SK-N-SH (cell line): ENCODE data around the gene ELMO1. TPM values are rescaled to one million over a fixed set of nuclear protein-coding genes. Genes with fewer than 3 reads are reported as not detected.

Experiments used
- CTCF ChIA-PET: fragments of 300-600, 350-600 bp; formaldehyde crosslinking; extraction: SDS; loops from one replicate; lab custom pipeline; 2021; lab: Yijun Ruan, JAX
- POLR2A ChIA-PET: fragments of 350-600 bp; sonication (Branson Sonifier 250); formaldehyde crosslinking; extraction: SDS; loops from one replicate; lab custom pipeline; 2020; ENCODE audit warnings: antibody characterized with exemption, inconsistent platforms; lab: Yijun Ruan, JAX
- DNase-seq: peaks from one replicate; pipeline ENCODE4 v3.0.0; 2012
- H2AFZ ChIP-seq: fragments of 200-600 bp; sonication (generic); 2 replicates; pipeline ENCODE4 v1.8.1; 2016; ENCODE audit warnings: antibody characterized with exemption, mild to moderate bottlenecking, low read depth
- H3F3A ChIP-seq: fragments of 200-600 bp; sonication (generic); replicated peaks from 2 replicates; pipeline ENCODE3; 2016; ENCODE audit warnings: antibody characterized with exemption, mild to moderate bottlenecking; ENCODE audit not compliant: insufficient read depth
- H3K27ac ChIP-seq, 2 experiments: fragments of 200-500 bp in 1 of 2; fragments of 200-600 bp in 1 of 2; sonication (Bioruptor generic) in 1 of 2; sonication (generic), shearing (Covaris generic) in 1 of 2; 2 replicates each; pipeline versions ENCODE4 v1.5.1 to v1.6.1; 2014 to 2016; ENCODE audit warnings: low read depth in 2 of 2, inconsistent platforms in 1 of 2, low read length in 1 of 2, mild to moderate bottlenecking in 1 of 2, mixed read lengths in 1 of 2
- H3K27me3 ChIP-seq: fragments of 200-600 bp; sonication (generic), shearing (Covaris generic); 2 replicates; pipeline ENCODE4 v1.6.1; 2016; ENCODE audit warnings: mixed run types; ENCODE audit not compliant: insufficient read depth
- H3K36me3 ChIP-seq, 2 experiments: fragments of 200-500 bp in 1 of 2; fragments of 200-600 bp in 1 of 2; sonication (Bioruptor generic) in 1 of 2; sonication (generic) in 1 of 2; replicated peaks in 1 of 2; 2 replicates each; pipeline versions ENCODE3 to v1.5.1; 2014 to 2016; ENCODE audit warnings: low read length in 1 of 2, mild to moderate bottlenecking in 1 of 2; ENCODE audit not compliant: insufficient read depth in 2 of 2, control insufficient read depth in 1 of 2
- H3K4me1 ChIP-seq, 2 experiments: fragments of 200-500 bp in 1 of 2; fragments of 200-600 bp in 1 of 2; sonication (Bioruptor generic) in 1 of 2; sonication (generic), shearing (Covaris generic) in 1 of 2; 2 replicates each; pipeline versions ENCODE4 v1.5.1 to v1.6.1; 2014 to 2016; ENCODE audit warnings: low read depth in 1 of 2, low read length in 1 of 2, mixed run types in 1 of 2; ENCODE audit not compliant: insufficient read depth in 2 of 2, control insufficient read depth in 1 of 2
- H3K4me2 ChIP-seq: fragments of 200-600 bp; sonication (generic), shearing (Covaris generic); 2 replicates; pipeline ENCODE4 v1.6.1; 2017; ENCODE audit warnings: mixed run types
- H3K4me3 ChIP-seq, 2 experiments: fragments of 200-500 bp in 1 of 2; fragments of 200-600 bp in 1 of 2; sonication (Bioruptor generic) in 1 of 2; sonication (generic), shearing (Covaris generic) in 1 of 2; 2 replicates each; pipeline versions ENCODE4 v1.5.1 to v1.8.1; 2014 to 2016; ENCODE audit warnings: low read depth in 2 of 2, inconsistent platforms in 1 of 2, low read length in 1 of 2, mild to moderate bottlenecking in 1 of 2, mixed read lengths in 1 of 2, moderate library complexity in 1 of 2
- H3K79me2 ChIP-seq: fragments of 200-600 bp; sonication (generic); 2 replicates; pipeline ENCODE4 v1.8.1; 2017; ENCODE audit warnings: mild to moderate bottlenecking; ENCODE audit not compliant: insufficient read depth
- H3K9ac ChIP-seq: fragments of 200-600 bp; sonication (generic); 2 replicates; pipeline ENCODE4 v1.6.1; 2017; ENCODE audit warnings: mixed run types
- H3K9me2 ChIP-seq: fragments of 200-600 bp; sonication (generic); 2 replicates; pipeline ENCODE4 v1.6.1; 2017; ENCODE audit warnings: mixed run types
- H3K9me3 ChIP-seq: fragments of 200-600 bp; sonication (generic); 2 replicates; pipeline ENCODE4 v1.6.1; 2017; ENCODE audit warnings: mixed run types, mild to moderate bottlenecking, moderate library complexity
- H4K20me1 ChIP-seq: fragments of 200-600 bp; sonication (generic); 2 replicates; pipeline ENCODE4 v1.6.1; 2017; ENCODE audit warnings: mild to moderate bottlenecking, mixed run types; ENCODE audit not compliant: insufficient read depth
- CTCF ChIP-seq: fragments of 200-600 bp; sonication (generic); IDR thresholded peaks from 2 replicates; pipeline ENCODE4 v1.6.1; 2017; ENCODE audit warnings: antibody characterized with exemption, mild to moderate bottlenecking, moderate library complexity
- ELF1 ChIP-seq: IDR thresholded peaks from 2 replicates; pipeline ENCODE4 v1.4.0; 2012
- EZH2phosphoT487 ChIP-seq: fragments of 200-600 bp; sonication (generic); IDR thresholded peaks from 2 replicates; pipeline ENCODE4 v1.6.1; 2017; ENCODE audit warnings: low read depth, mixed run types, mild to moderate bottlenecking, antibody characterized with exemption, moderate library complexity, borderline replicate concordance
- FOXM1 ChIP-seq: IDR thresholded peaks from 2 replicates; pipeline ENCODE4 v1.4.0; 2012; ENCODE audit warnings: low read depth, mild to moderate bottlenecking
- NFIC ChIP-seq: IDR thresholded peaks from 2 replicates; pipeline ENCODE4 v1.4.0; 2012; ENCODE audit warnings: borderline replicate concordance
- POLR2AphosphoS5 ChIP-seq: IDR thresholded peaks from 2 replicates; pipeline ENCODE4 v1.6.1; 2012; ENCODE audit warnings: low read depth, low read length
- RAD21 ChIP-seq: IDR thresholded peaks from 2 replicates; pipeline ENCODE4 v1.6.1; 2012; ENCODE audit warnings: mild to moderate bottlenecking, low read length
- RXRA ChIP-seq: IDR thresholded peaks from 2 replicates; pipeline ENCODE4 v1.4.0; 2012; ENCODE audit warnings: low read depth, mild to moderate bottlenecking, borderline replicate concordance
- TCF12 ChIP-seq: IDR thresholded peaks from 2 replicates; pipeline ENCODE4 v1.4.0; 2012
- TEAD4 ChIP-seq: IDR thresholded peaks from 2 replicates; pipeline ENCODE4 v1.4.0; 2012; ENCODE audit warnings: mild to moderate bottlenecking, borderline replicate concordance; ENCODE audit not compliant: insufficient read depth
- USF2 ChIP-seq: fragments of 150-350 bp; IDR thresholded peaks from 2 replicates; pipeline ENCODE4 v1.6.1; 2017; ENCODE audit warnings: antibody characterized with exemption, low read length, low read depth, borderline replicate concordance
- YY1 ChIP-seq: IDR thresholded peaks from 2 replicates; pipeline ENCODE4 v1.4.0; 2012; ENCODE audit warnings: low read depth, mild to moderate bottlenecking
- WGBS: methylation state at CpG from one replicate; pipeline ENCODE4 v1.1.6; 2017; ENCODE audit warnings: low lambda C conversion rate; 5-methylcytosine and 5-hydroxymethylcytosine counted together
- polyA plus RNA-seq, 3 experiments: library from polyadenylated mRNA; depleted of rRNA; stranded (reverse); fragments of >200 nt; gene quantifications; 2 replicates each; pipeline ENCODE4 v1.2.3, GENCODE V29; 2012

The ELMO1 gene
- polyA plus RNA-seq, 1 of the 3 experiments (the other 2 are of a cell fraction), result 0.64 TPM

- Histone ChIP-seq H3F3A (no peaks in the 10 kb centered on the region), H3K4me2 (no peak overlapping the region), H3K27me3 (no peaks in the 10 kb centered on the region), H3K9ac (no peak overlapping the region), H3K79me2 (no peaks in the 10 kb centered on the region), H3K4me3 (no peak overlapping the region), H3K4me1 (peaks cover 0 to 3% of the 10 kb centered on the region in 2 experiments; a peak in 2 of 4 replicates), H3K27ac (no peak overlapping the region), H2AFZ (no peak overlapping the region), H3K9me2 (no peaks in the 10 kb centered on the region), H4K20me1 (no peaks in the 10 kb centered on the region)
- ChIA-PET CTCF (interaction anchor here (1.0 to 8.2 kb wide), 9 partner anchors 11 to 1158 kb away, joined by 3 to 55 read pairs (median 4); partner anchors contain the start of gene SFRP4), POLR2A (no interaction called here)
- DNase-seq, result no peak
- no peak for TF ChIP-seq EZH2phosphoT487
- TF ChIP-seq CTCF, result no peak
- no peak for TF ChIP-seq TCF12
- no peak for TF ChIP-seq RAD21
- TF ChIP-seq, all 33 proteins: peak for 0
- Histone ChIP-seq H3K9me3 (no peaks in the 10 kb centered on the region), H3K36me3 (no peaks in the 10 kb centered on the region)
Observed at GRCh38 chr7:37212051-37212450, 236.6 kb downstream of the ELMO1 start.

- 61% methylated on average over 16 of the region's 16 CpGs for WGBS
- no peak for DNase-seq
- Histone ChIP-seq H4K20me1 (no peaks in the 10 kb centered on the region), H3K79me2 (no peaks in the 10 kb centered on the region), H3K27me3 (no peaks in the 10 kb centered on the region), H3F3A (no peaks in the 10 kb centered on the region), H3K36me3 (no peaks in the 10 kb centered on the region), H3K9me2 (no peaks in the 10 kb centered on the region), H3K4me1 (peaks cover 0 to 3% of the 10 kb centered on the region in 2 experiments; a peak in 2 of 4 replicates), H3K27ac (no peak overlapping the region), H3K4me3 (no peak overlapping the region), H2AFZ (no peak overlapping the region), H3K4me2 (no peak overlapping the region), H3K9ac (no peak overlapping the region), H3K9me3 (no peaks in the 10 kb centered on the region)
- POLR2A ChIA-PET, result no interaction called here
- TF ChIP-seq TEAD4 (no peak), USF2 (no peak), POLR2AphosphoS5 (no peak), RXRA (no peak), NFIC (no peak), YY1 (no peak), FOXM1 (no peak), ELF1 (no peak), EZH2phosphoT487 (no peak)
- CTCF ChIA-PET, result interaction anchor here (0.5 to 8.2 kb wide), 11 partner anchors 10 to 642 kb away, joined by 3 to 55 read pairs (median 4); no protein-coding TSS in a partner anchor
Observed at GRCh38 chr7:37211097-37211880, 237.4 kb downstream of the ELMO1 start.
